Tibial nerve (tissue), 3 donors: ENCODE results near the gene MAP3K14.

Experiments used
- EP300 ChIP-seq, 2 donors: sonication (generic); formaldehyde crosslinking; IDR thresholded peaks; one replicate each; pipeline ENCODE4 v1.6.1; 2017; ENCODE audit warnings: antibody characterized with exemption in 2 of 2, mild to moderate bottlenecking in 1 of 2
- POLR2A ChIP-seq, 2 donors: fragments of 450-650 bp; IDR thresholded peaks; one replicate each; pipeline ENCODE4 v1.6.1; 2017; ENCODE audit warnings: antibody characterized with exemption in 2 of 2, mild to moderate bottlenecking in 2 of 2, moderate library complexity in 2 of 2

DNA sequence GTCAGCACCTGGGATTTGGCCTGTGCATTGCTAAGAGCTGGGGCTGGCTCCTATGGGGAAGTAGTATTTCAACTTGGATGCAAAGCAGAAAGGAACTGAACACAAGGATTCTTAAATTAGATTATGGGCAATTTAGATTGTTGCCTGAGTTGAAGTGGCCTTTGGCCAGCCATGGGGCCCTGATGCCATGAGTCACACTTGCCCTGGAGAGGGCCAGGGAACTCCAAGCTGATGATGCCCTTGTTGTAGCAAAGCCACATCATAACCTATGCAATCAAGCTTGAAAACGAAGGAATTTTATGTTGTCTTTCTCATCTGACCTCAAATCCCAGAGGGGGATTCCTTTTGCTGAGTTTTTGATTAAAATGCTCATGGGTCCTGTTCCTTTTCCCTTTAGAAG, 51.0 kb downstream of the MAP3K14 start:
- TF ChIP-seq POLR2A (IDR thresholded peaks at IDR 0.05): no peak
- TF ChIP-seq EP300 (IDR thresholded peaks at IDR 0.05): no peak
